GM23338 (cell line): ENCODE results near the gene ERC2. TPM values are rescaled to one million over a fixed set of nuclear protein-coding genes. Genes with fewer than 3 reads are reported as not detected.

ENCODE experiments used
- ATAC-seq: fragments of 200-7000 bp; cut with Tn5 transposase; 3 replicates; pipeline ENCODE4 v1.9.1; 2020
- DNase-seq: peaks from one replicate; pipeline ENCODE4 v3.0.0-alpha.2; 2015; ENCODE audit warnings: low spot score
- H2AFZ ChIP-seq: fragments of 200-600 bp; sonication (generic); 2 replicates; pipeline ENCODE4 v1.8.0; 2016; ENCODE audit warnings: antibody characterized with exemption, mild to moderate bottlenecking, moderate library complexity
- H3F3A ChIP-seq: fragments of 200-600 bp; sonication (generic); replicated peaks from 2 replicates; pipeline ENCODE4 v1.8.0; 2017; ENCODE audit warnings: antibody characterized with exemption, mixed run types, low read depth
- H3K27ac ChIP-seq: fragments of 200-600 bp; sonication (generic); 2 replicates; pipeline ENCODE4 v1.6.1; 2016; ENCODE audit warnings: low read depth
- H3K27me3 ChIP-seq: fragments of 200-600 bp; sonication (generic); 2 replicates; pipeline ENCODE4 v1.8.0; 2016; ENCODE audit warnings: mild to moderate bottlenecking, mixed run types, moderate library complexity; ENCODE audit not compliant: insufficient read depth
- H3K36me3 ChIP-seq: fragments of 200-600 bp; sonication (generic); 2 replicates; pipeline ENCODE4 v1.8.0; 2016; ENCODE audit warnings: mild to moderate bottlenecking; ENCODE audit not compliant: insufficient read depth
- H3K4me1 ChIP-seq: fragments of 200-600 bp; sonication (generic); 2 replicates; pipeline ENCODE4 v1.8.0; 2016; ENCODE audit warnings: mild to moderate bottlenecking, moderate library complexity; ENCODE audit not compliant: insufficient read depth
- H3K4me2 ChIP-seq: fragments of 200-600 bp; sonication (generic); 2 replicates; pipeline ENCODE4 v1.7.1; 2017; ENCODE audit warnings: mixed run types
- H3K4me3 ChIP-seq: fragments of 200-600 bp; sonication (generic); 2 replicates; pipeline ENCODE4 v1.6.1; 2016; ENCODE audit warnings: mixed run types
- H3K79me2 ChIP-seq: fragments of 200-600 bp; sonication (generic); replicated peaks from 2 replicates; pipeline ENCODE4 v1.8.0; 2017; ENCODE audit warnings: mild to moderate bottlenecking; ENCODE audit not compliant: insufficient read depth
- H3K9me2 ChIP-seq: fragments of 200-600 bp; sonication (generic); 2 replicates; pipeline ENCODE4 v1.8.0; 2017; ENCODE audit not compliant: insufficient read depth
- H4K20me1 ChIP-seq: fragments of 200-600 bp; sonication (generic); replicated peaks from 2 replicates; pipeline ENCODE4 v1.8.0; 2017; ENCODE audit warnings: mild to moderate bottlenecking; ENCODE audit not compliant: insufficient read depth
- H3K27ac Mint-ChIP-seq: 2 replicates; pipeline ENCODE4 v1.8.0; 2020; ENCODE audit warnings: inconsistent platforms, mild to moderate bottlenecking, moderate library complexity, mixed read lengths
- H3K27me3 Mint-ChIP-seq: 3 replicates; pipeline ENCODE4 v1.8.0; 2022; ENCODE audit warnings: low read depth, mild to moderate bottlenecking, moderate library complexity, mixed read lengths, inconsistent platforms; ENCODE audit not compliant: insufficient read depth, poor library complexity
- H3K36me3 Mint-ChIP-seq: 3 replicates; pipeline ENCODE4 v1.8.0; 2021; ENCODE audit warnings: low read depth, mild to moderate bottlenecking, inconsistent platforms, moderate library complexity, mixed read lengths
- H3K4me1 Mint-ChIP-seq: 3 replicates; pipeline ENCODE4 v1.8.0; 2020; ENCODE audit warnings: mild to moderate bottlenecking, inconsistent platforms, mixed read lengths
- H3K4me3 Mint-ChIP-seq: 3 replicates; pipeline ENCODE4 v1.8.0; 2021; ENCODE audit warnings: moderate library complexity, mild to moderate bottlenecking, inconsistent platforms, mixed read lengths
- H3K9me3 Mint-ChIP-seq: 3 replicates; pipeline ENCODE4 v1.8.0; 2020; ENCODE audit warnings: moderate library complexity, mild to moderate bottlenecking, inconsistent platforms, mixed read lengths
- CTCF ChIP-seq, 2 experiments: fragments of 200-600 bp in 1 of 2; sonication (generic) in 1 of 2; conservative IDR thresholded peaks; 2 replicates each; pipeline versions ENCODE4 v1.5.1 to v1.6.1; 2016 to 2017; ENCODE audit warnings: antibody characterized with exemption in 2 of 2, low read depth in 2 of 2, mild to moderate bottlenecking in 2 of 2, moderate library complexity in 1 of 2
- ETS1 ChIP-seq: IDR thresholded peaks from 2 replicates; pipeline ENCODE4 v1.6.1; 2016; ENCODE audit warnings: antibody characterized with exemption
- EZH2 ChIP-seq: fragments of 200-600 bp; sonication (generic); IDR thresholded peaks from one replicate; pipeline ENCODE4 v1.8.0; 2017; ENCODE audit warnings: antibody characterized with exemption, mild to moderate bottlenecking, low read depth; ENCODE audit not compliant: unreplicated experiment
- EZH2phosphoT487 ChIP-seq: fragments of 200-600 bp; sonication (generic); IDR thresholded peaks from one replicate; pipeline ENCODE4 v1.8.1; 2018; ENCODE audit warnings: antibody characterized with exemption; ENCODE audit not compliant: unreplicated experiment
- JUNB ChIP-seq: IDR thresholded peaks from one replicate; pipeline ENCODE4 v1.6.1; 2016; ENCODE audit warnings: antibody characterized with exemption; ENCODE audit not compliant: unreplicated experiment
- NANOG ChIP-seq: IDR thresholded peaks from 2 replicates; pipeline ENCODE4 v1.6.1; 2016; ENCODE audit warnings: antibody characterized with exemption, borderline replicate concordance
- POLR2AphosphoS5 ChIP-seq: IDR thresholded peaks from 2 replicates; pipeline ENCODE4 v1.6.1; 2016; ENCODE audit warnings: antibody characterized with exemption, low read depth
- REST ChIP-seq: IDR thresholded peaks from one replicate; pipeline ENCODE4 v1.6.1; 2018; ENCODE audit warnings: antibody characterized with exemption; ENCODE audit not compliant: unreplicated experiment
- STAT1 ChIP-seq: IDR thresholded peaks from one replicate; pipeline ENCODE4 v1.6.1; 2016; ENCODE audit warnings: antibody characterized with exemption; ENCODE audit not compliant: unreplicated experiment
- ZNF114 ChIP-seq: fragments of 250-450 bp; sonication (Bioruptor Pico); IDR thresholded peaks from 2 replicates; pipeline ENCODE4 v1.5.0; 2020; ENCODE audit warnings: mild to moderate bottlenecking, moderate library complexity
- ZNF331 ChIP-seq: fragments of 250-450 bp; sonication (Bioruptor Pico); IDR thresholded peaks from 2 replicates; pipeline ENCODE4 v1.5.0; 2020; ENCODE audit warnings: low read depth, mild to moderate bottlenecking, moderate library complexity
- polyA plus RNA-seq: library from polyadenylated mRNA; unstranded; fragments of >200 nt; fragmentation: Nextera tagmentation; extraction: Ambion mirVana; gene quantifications from 2 replicates; pipeline ENCODE4 v1.2.1, GENCODE V29; 2016
- total RNA-seq: library from RNA; depleted of rRNA; stranded (reverse); fragments of >200 nt; shearing (Covaris generic); gene quantifications from 2 replicates; pipeline ENCODE4 v1.2.3, GENCODE V29; 2014

The ERC2 gene
- total and polyA plus RNA-seq, 2 experiments from 2014 or later = 11.8 to 13.7 TPM

DNA sequence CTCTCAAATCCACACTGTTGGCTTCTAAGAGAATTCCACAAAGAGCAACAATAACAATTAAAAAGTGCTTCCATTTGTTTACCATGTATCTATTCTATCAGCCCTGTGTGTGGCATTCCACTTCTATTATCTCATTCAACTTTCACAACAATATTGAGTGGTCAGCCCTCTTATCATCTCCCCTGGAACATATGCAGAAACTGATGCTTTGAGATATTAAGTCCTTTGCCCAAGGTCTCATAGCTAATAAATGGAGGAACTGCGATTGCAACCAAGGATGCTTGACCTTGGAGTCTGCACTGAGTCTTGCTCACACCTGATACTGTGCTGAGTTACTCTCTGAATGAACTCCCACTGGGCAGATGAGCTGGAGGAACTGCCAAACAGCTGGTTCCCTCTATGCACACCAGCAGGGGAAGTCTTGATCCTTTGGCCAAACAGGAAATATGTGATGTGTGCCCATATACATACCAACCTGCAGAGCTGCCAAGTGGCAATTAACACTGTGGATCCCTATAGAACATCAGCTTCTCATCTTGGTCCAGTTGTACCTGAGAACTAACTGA is 836.4 kb downstream of the ERC2 start (continued):
- TF ChIP-seq JUNB (no peak), EZH2phosphoT487 (no peak), ZNF114 (CRISPR knock-in tag) (no peak), STAT1 (no peak), POLR2AphosphoS5 (no peak), EZH2 (no peak), REST (no peak), ETS1 (no peak), CTCF (conservative IDR thresholded peaks at IDR 0.05; ENCODE audit: low read depth in 2 of 2) (no peak), ZNF331 (no peak), NANOG (no peak)

GRCh38 chr3:55630921-55631299 is 837.4 kb downstream of the ERC2 start:
- Histone ChIP-seq H3K4me2 (no peak overlapping the region), H3K36me3 (no peaks in the 10 kb centered on the region), H2AFZ (no peak overlapping the region), H3F3A (no peaks in the 10 kb centered on the region), H3K27ac (no peak overlapping the region), H3K4me3 (no peak overlapping the region), H3K27me3 (no peaks in the 10 kb centered on the region), H3K4me1 (no peaks in the 10 kb centered on the region), H4K20me1 (no peaks in the 10 kb centered on the region), H3K9me2 (peaks cover 14% of the 10 kb centered on the region), H3K79me2 (no peaks in the 10 kb centered on the region)
- H3K4me1 Mint-ChIP-seq = peaks cover 9% of the 10 kb centered on the region
- H3K27me3 Mint-ChIP-seq = peaks cover 2% of the 10 kb centered on the region
- DNase-seq (no peak), ATAC-seq (no peak)
- no peaks in the 10 kb centered on the region for H3K9me3 Mint-ChIP-seq
- no peak overlapping the region for H3K27ac Mint-ChIP-seq
- no peaks in the 10 kb centered on the region for H3K36me3 Mint-ChIP-seq
- no peak overlapping the region for H3K4me3 Mint-ChIP-seq
- no peak for TF ChIP-seq STAT1
- no peak for TF ChIP-seq POLR2AphosphoS5
- TF ChIP-seq ETS1 = no peak
- no peak for TF ChIP-seq REST
- TF ChIP-seq ZNF331 = no peak
- no peak for TF ChIP-seq CTCF (conservative IDR thresholded peaks at IDR 0.05; ENCODE audit: low read depth in 2 of 2)
